Fibroblast of skin of back (primary cell): ENCODE data around the gene SGSH.
"Not testable (repeated sequence)": the region's sequence is repeated elsewhere in the genome, so short reads cannot be mapped to it uniquely, and the experiment has no call there.

ENCODE experiments used
- DNase-seq: peaks from one replicate; pipeline ENCODE4 v3.0.0-alpha.2; 2013

Gene SGSH

DNA sequence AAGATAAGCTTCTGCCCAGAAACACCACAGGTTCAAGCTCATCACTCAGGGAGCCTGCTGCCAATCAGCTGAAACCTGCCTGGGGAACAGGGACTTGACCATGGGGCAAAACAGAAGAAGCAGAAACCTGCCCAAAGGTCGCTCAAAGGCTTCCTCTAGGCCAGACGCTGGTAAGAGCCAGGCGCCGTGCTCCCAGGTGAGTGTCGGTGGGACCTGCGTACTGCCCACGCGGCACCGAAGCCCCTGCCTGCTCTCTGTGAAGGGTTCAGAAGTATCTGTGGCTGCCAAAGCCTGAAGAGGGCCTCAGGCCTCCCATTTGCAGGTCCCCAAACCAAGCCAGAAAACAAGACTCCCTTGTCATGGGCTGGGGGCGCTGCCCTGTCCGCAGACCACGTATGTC, 10.4 kb downstream of the SGSH start:
- no peak for DNase-seq

GRCh38 chr17:80208050-80208449, 12.1 kb downstream of the SGSH start:
- DNase-seq = no peak

- no peak for DNase-seq
Measured at GRCh38 chr17:80205811-80206210, 14.3 kb downstream of the SGSH start.

DNA sequence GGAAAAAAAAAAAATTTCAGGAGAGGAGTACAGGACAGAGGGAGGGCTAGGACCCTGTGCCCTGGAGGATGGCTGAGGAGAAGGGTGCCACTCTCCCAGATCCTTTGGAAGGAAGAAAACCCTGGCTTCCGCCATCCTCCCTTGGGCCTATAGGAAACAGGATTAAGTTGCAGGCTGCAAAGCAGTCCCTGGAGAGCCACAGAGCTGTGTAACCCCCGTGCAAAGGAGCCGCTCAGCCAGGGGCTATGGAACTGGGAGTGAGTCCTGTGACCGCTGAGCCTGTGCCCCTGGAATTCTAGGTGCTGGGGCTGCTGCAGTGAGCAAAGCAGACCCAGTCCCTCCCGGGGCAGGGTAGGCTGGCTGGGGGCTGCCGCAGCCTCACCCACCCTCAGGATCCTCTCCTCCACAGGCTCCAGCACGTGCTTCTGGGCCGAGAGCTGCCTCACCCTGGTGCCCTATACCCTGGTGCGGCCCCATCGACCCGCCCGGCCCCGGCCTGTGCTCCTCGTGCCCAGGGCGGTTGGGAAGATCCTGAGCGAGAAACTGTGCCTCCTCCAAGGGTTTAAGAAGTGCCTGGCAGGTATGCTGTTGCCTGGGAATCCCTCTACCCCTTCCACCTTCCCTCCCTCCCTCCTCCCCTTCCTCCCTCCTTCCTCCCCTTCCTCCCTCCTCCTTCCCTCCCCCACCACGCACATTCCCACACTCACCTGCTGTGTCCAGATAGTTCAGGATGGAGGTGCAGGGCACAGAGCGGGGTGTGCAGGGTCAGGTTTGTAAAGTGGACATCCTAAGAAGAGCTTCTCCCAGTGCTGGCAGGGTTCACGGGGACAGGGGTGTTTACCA, 15.3 kb downstream of the SGSH start:
- no peak for DNase-seq

DNA sequence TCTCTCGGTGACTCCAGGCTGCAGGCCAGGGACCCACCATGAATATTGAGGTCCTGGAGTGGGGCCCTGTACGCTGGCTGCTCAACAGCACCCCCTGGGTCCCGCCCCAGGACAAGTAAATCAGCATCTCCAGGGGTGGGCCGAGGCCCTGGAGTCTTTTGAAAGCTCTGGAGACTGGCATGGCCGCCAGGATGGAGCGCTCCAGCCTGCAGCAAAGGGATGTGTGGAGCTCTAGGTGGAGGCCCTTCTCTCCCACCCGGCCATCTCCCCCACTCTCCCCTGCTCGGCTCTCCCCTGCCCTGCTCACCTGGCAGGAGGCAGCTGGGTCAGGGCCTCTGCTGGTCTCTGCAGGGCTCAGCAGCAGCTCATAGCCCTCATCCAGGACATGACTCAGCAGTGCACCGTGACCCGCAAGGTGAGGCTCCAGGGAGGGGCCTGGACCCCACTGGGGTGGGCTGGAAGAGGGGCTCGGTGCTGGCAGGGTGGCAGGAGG, 16.6 kb downstream of the SGSH start:
- DNase-seq = no peak

DNA sequence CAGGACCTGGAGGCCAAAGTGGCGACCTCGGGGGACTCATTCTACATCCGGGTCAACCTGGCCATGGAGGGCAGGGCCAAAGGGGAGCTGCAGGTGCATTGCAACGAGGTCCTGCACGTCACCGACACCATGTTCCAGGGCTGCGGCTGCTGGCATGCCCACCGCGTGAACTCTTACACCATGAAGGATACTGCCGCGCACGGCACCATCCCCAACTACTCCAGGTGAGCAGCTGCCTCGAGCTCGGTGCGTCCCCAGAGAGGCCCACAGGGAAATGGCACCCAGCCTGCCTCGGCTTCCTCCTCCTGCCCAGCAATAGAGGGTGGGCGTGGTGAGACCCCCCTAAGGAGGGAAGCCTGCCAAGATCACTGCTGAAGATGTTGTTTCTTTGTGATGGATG, 17.9 kb downstream of the SGSH start:
- no peak for DNase-seq

DNA sequence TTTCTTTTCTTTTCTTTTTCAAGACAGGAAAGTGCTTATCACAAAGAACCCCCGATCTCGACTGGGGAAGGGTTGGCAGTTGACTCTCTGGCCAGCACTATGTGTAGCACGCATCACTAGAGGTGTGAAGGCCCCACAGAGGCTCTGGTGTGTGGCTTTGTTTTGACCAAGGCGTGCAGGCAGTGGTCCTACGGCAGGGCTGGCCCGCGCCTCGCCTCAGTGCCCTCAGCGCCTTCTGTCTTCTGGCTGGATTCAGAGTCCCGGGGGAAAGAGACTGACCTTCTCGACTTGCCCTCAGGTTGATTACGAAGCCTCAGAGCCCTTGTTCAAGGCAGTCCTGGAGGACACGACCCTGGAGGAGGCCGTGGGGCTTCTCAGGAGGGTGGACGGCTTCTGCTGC, 18.7 kb downstream of the SGSH start:
- DNase-seq = no peak

GRCh38 chr17:80199295-80199694, 20.8 kb downstream of the SGSH start:
- not testable (repeated sequence) for DNase-seq

- no peak for DNase-seq
Measured at GRCh38 chr17:80198144-80198661, 21.9 kb downstream of the SGSH start.

- DNase-seq = no peak
Measured at GRCh38 chr17:80196652-80197051, 23.5 kb downstream of the SGSH start.

DNA sequence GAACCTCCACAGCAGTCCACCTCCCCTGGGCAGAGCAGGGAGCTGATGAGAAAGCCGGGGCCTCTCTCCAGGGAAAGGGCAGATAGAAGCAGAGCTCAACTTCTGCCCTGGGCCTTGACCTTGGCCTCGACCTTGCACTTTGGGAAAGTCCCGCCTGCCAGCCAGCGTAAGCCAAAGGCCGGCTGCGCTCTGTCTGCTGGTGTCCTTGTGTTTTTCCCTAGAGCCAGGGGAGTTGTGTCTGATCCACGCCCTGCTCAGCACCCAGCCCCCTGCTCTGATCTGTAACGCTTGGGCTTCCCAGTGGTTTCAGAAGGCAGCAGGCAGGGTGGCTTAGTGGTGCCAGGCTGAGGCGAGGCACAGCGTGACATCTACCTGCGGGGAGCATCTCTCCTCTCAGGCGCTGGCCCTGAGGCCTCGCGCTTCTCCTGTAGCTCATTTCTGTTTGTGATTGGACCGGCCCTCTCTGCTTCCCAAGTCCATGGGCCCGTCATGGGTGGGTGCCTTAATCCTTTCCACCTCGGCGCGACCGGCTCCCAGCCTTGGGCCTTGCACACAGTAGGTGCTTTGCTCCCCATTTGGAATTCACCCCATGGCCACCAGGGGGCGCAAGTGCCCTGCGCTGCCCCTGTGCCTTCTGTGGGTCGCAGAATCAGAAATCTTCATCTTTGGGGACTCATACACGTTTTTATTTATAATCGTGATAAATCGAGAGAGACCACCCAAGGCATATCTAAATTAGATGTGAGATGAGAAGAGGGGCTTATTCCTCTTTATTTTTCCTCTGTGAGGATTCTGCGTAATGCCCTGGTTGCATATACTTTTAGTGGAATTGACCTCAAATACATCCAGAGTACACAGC, 24.2 kb downstream of the SGSH start:
- no peak for DNase-seq

DNA sequence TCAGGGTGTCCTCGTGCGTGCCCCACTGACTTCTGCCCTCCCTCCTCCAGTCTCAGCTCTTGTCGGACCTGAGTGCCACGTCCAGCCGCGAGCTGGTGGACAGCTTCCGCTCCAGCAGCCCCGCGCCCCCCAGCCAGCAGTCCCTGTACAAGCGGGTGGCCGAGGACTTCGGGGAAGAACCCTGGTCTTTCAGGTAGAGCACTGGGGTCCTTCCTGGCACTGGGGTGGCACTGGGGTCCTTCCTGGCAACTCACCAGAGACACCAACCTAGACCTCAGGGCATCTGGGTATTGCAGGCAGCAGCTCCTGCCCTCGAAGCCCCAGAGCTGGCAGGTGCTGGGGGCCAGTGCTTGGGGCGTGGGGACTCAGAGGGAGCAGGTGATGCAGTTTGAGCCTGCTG, 25.0 kb downstream of the SGSH start:
- DNase-seq = no peak

DNA sequence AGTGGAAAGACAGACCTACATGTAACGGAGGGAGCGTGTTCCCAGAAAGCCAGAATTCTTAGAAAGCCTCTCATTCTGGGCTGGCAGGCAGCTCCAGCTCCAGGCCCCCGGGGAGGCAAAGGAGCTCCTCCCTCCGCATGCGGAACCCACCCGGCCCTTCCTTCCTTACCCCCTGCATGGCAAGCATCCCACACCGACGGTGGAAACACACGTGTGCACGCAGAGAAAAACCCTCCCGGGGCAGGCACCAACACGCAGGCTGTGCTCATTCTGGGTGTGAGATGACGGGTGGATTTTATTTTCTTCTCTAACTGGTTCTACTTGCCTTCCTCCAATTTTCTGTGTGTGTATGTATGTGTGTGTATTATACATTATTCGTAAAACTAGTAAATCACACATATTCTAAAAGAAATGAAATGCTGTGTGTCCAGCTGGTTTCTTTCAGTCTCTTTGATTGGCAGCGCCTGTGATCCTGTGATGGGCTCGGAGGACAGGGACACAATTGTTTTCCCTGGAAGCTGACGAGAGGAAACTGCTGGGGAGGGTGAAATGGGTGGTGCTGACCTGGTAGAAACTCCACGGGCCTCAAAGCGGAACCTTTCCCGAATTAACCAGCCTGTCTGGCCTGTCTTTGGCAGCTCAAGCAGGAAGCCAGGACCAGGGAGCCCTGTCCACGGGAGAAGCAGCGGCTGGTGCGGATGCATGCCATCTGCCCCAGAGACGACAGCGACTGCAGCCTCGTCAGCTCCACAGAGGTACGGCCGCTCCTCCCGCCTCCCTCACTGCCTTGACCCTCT, 28.1 kb downstream of the SGSH start:
- peak; percentile 11 for DNase-seq

- no peak for DNase-seq
Measured at GRCh38 chr17:80191192-80191591, 28.9 kb downstream of the SGSH start.

- no peak for DNase-seq
Measured at GRCh38 chr17:80190716-80191115, 29.4 kb downstream of the SGSH start.

GRCh38 chr17:80189611-80190010, 30.5 kb downstream of the SGSH start:
- no peak for DNase-seq

GRCh38 chr17:80187515-80187941, 32.6 kb downstream of the SGSH start:
- DNase-seq = no peak

- no peak for DNase-seq
Measured at GRCh38 chr17:80187090-80187489, 33.0 kb downstream of the SGSH start.

GRCh38 chr17:80185968-80186367, 34.2 kb downstream of the SGSH start:
- no peak for DNase-seq

DNA sequence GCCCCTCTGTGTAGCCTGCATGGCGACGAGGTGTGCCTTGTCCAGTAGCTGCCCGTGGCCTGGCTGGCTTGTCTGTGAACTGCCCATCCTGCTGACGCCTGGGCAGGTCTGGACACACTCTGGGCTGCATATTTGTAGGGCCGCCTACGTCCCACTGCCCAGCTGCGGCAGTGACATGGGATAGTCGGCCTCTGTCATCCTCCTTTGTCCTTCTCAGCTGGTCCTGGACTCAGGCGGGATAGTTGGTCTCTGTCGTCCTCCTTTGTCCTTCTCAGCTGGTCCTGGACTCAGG, 35.8 kb downstream of the SGSH start:
- no peak for DNase-seq

GRCh38 chr17:80183581-80184422, 36.3 kb downstream of the SGSH start:
- DNase-seq = no peak

DNA sequence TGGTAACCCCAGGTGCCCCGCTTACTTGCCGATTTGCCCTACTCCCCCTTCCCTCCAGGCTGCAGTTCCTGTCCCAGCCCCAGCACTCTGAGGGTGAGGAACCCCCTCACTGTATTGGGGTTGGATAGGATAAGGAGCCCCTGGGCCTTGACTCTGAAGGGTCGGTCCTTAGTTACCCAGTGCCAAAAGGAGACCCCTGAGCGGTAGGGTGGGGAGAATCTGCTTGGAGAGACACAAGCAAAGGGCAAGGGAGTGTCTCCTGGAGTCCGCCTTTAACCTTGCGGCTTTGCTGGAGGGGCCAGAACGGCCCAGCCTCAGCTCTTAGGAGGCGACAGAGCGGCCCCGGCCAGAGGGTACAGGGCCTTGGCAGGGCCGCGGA, 37.3 kb downstream of the SGSH start:
- DNase-seq = no peak
